Spinal cord (tissue), 10 donors: ENCODE data around the gene GABRG3. TPM values are rescaled to one million over a fixed set of nuclear protein-coding genes. Genes with fewer than 3 reads are reported as not detected.

Experiments used
- DNase-seq, 6 donors: peaks; one replicate each; pipeline versions ENCODE4 v3.0.0 to v3.0.0-alpha.2; 2013 to 2015; ENCODE audit warnings: low spot score in 6 of 6, low read depth in 4 of 6
- H3K27ac ChIP-seq: one replicate; pipeline ENCODE4 v1.5.1; 2013; ENCODE audit warnings: low read depth, low read length, control low read depth
- H3K27me3 ChIP-seq: one replicate; pipeline ENCODE4 v1.6.1; 2013; ENCODE audit warnings: low read length; ENCODE audit not compliant: control insufficient read depth, insufficient read depth
- H3K36me3 ChIP-seq: one replicate; pipeline ENCODE4 v1.6.1; 2013; ENCODE audit warnings: low read length; ENCODE audit not compliant: control insufficient read depth, insufficient read depth
- H3K4me1 ChIP-seq: one replicate; pipeline ENCODE4 v1.6.1; 2013; ENCODE audit warnings: low read length; ENCODE audit not compliant: control insufficient read depth, insufficient read depth
- H3K4me3 ChIP-seq: one replicate; pipeline ENCODE4 v1.5.1; 2013; ENCODE audit warnings: low read depth, low read length, control low read depth
- H3K9me3 ChIP-seq: one replicate; pipeline ENCODE4 v1.6.1; 2013; ENCODE audit warnings: low read length; ENCODE audit not compliant: control insufficient read depth, insufficient read depth
- WGBS: methylation state at CpG from one replicate; pipeline ENCODE4 v1.1.5; 2013; ENCODE audit warnings: missing lambda C conversion rate; ENCODE audit not compliant: insufficient coverage; 5-methylcytosine and 5-hydroxymethylcytosine counted together
- polyA plus RNA-seq, 2 donors: library from polyadenylated mRNA; unstranded; fragments of 120-200 nt; gene quantifications; one replicate each; pipeline ENCODE4 v1.2.1, GENCODE V29; 2013; ENCODE audit not compliant: insufficient read length in 2 of 2
- total RNA-seq, 2 donors: library from RNA; depleted of rRNA in 1 of 2; stranded (reverse); fragments of 120-200 nt in 1 of 2; fragments of >200 nt in 1 of 2; gene quantifications; one replicate each; pipeline versions ENCODE4 v1.2.3 to v1.2.4, GENCODE V29; 2013 to 2014
- donor health status: healthy.

The GABRG3 gene
- total and polyA plus RNA-seq, 4 donors = 5.7 to 23.7 (median 10.4) TPM

- DNase-seq = peak in 1 of 6 donors; percentile 88
- 86% methylated on average over 10 of the region's 14 CpGs for whole genome bisulfite sequencing
- no peaks in the 10 kb centered on the region for H3K9me3 ChIP-seq
- no peak overlapping the region for H3K27ac ChIP-seq
- no peak overlapping the region for H3K4me3 ChIP-seq
- H3K27me3 ChIP-seq = no peaks in the 10 kb centered on the region
- peaks cover 7% of the 10 kb centered on the region for H3K4me1 ChIP-seq
- no peaks in the 10 kb centered on the region for H3K36me3 ChIP-seq
Observed at GRCh38 chr15:27458345-27459084, 487.5 kb downstream of the GABRG3 start.

- Histone ChIP-seq H3K9me3 (no peaks in the 10 kb centered on the region), H3K4me3 (no peak overlapping the region), H3K27me3 (no peaks in the 10 kb centered on the region), H3K27ac (no peak overlapping the region), H3K36me3 (no peaks in the 10 kb centered on the region), H3K4me1 (peaks cover 7% of the 10 kb centered on the region)
- WGBS = 100% methylated on average over 1 of the region's 4 CpGs
- no peak for DNase-seq
Observed at GRCh38 chr15:27459836-27460235, 488.9 kb downstream of the GABRG3 start.

- H3K27me3 ChIP-seq = no peaks in the 10 kb centered on the region
- H3K4me3 ChIP-seq = no peak overlapping the region
Observed at GRCh38 chr15:27461181-27461580, 490.2 kb downstream of the GABRG3 start.

GRCh38 chr15:27463525-27464088 is 492.6 kb downstream of the GABRG3 start:
- Histone ChIP-seq H3K4me3 (no peak overlapping the region), H3K27ac (no peak overlapping the region), H3K4me1 (peaks cover 9% of the 10 kb centered on the region), H3K9me3 (no peaks in the 10 kb centered on the region), H3K27me3 (no peaks in the 10 kb centered on the region), H3K36me3 (no peaks in the 10 kb centered on the region)
- WGBS = 33% methylated on average over 2 of the region's 8 CpGs
- peak in 1 of 6 donors; percentile 44 for DNase-seq

More at GRCh38 chr15:27461181-27461580, 490.2 kb downstream of the GABRG3 start:
- DNase-seq = no peak
- Histone ChIP-seq H3K4me1 (peaks cover 11% of the 10 kb centered on the region), H3K36me3 (no peaks in the 10 kb centered on the region), H3K9me3 (no peaks in the 10 kb centered on the region), H3K27ac (no peak overlapping the region)
- 77% methylated on average over 5 of the region's 5 CpGs for WGBS

GRCh38 chr15:27464941-27465612 is 494.1 kb downstream of the GABRG3 start:
- WGBS = 76% methylated on average over 6 of the region's 10 CpGs
- Histone ChIP-seq H3K36me3 (no peaks in the 10 kb centered on the region), H3K4me3 (no peak overlapping the region), H3K27ac (no peak overlapping the region), H3K9me3 (no peaks in the 10 kb centered on the region), H3K4me1 (peaks cover 7% of the 10 kb centered on the region), H3K27me3 (no peaks in the 10 kb centered on the region)
- peak in 1 of 6 donors; percentile 57 for DNase-seq

- DNase-seq = no peak
- peaks cover 7% of the 10 kb centered on the region for H3K4me1 ChIP-seq
- no peak overlapping the region for H3K4me3 ChIP-seq
- 80% methylated on average over 1 of the region's 2 CpGs for WGBS
- H3K27me3 ChIP-seq = no peaks in the 10 kb centered on the region
- no peaks in the 10 kb centered on the region for H3K36me3 ChIP-seq
- no peak overlapping the region for H3K27ac ChIP-seq
- H3K9me3 ChIP-seq = no peaks in the 10 kb centered on the region
Observed at GRCh38 chr15:27466758-27467157, 495.8 kb downstream of the GABRG3 start.

- Histone ChIP-seq H3K4me1 (peaks cover 7% of the 10 kb centered on the region), H3K36me3 (no peaks in the 10 kb centered on the region), H3K9me3 (no peaks in the 10 kb centered on the region), H3K27me3 (no peaks in the 10 kb centered on the region), H3K27ac (no peak overlapping the region), H3K4me3 (no peak overlapping the region)
- 94% methylated on average over 2 of the region's 3 CpGs for WGBS
- no peak for DNase-seq
Observed at GRCh38 chr15:27468151-27468591, 497.2 kb downstream of the GABRG3 start.

GRCh38 chr15:27473845-27474244 is 502.9 kb downstream of the GABRG3 start:
- H3K36me3 ChIP-seq = no peaks in the 10 kb centered on the region
- no peak overlapping the region for H3K4me3 ChIP-seq
- no peaks in the 10 kb centered on the region for H3K27me3 ChIP-seq
- H3K9me3 ChIP-seq = no peaks in the 10 kb centered on the region
- DNase-seq = no peak
- no peaks in the 10 kb centered on the region for H3K4me1 ChIP-seq
- WGBS = no CpG with 5 or more reads among the region's 1 CpG
- no peak overlapping the region for H3K27ac ChIP-seq

- H3K4me1 ChIP-seq = peaks cover 8% of the 10 kb centered on the region
- 99% methylated on average over 4 of the region's 4 CpGs for WGBS
- no peak overlapping the region for H3K4me3 ChIP-seq
- no peaks in the 10 kb centered on the region for H3K36me3 ChIP-seq
- H3K27ac ChIP-seq = no peak overlapping the region
- no peak for DNase-seq
- H3K9me3 ChIP-seq = no peaks in the 10 kb centered on the region
- no peaks in the 10 kb centered on the region for H3K27me3 ChIP-seq
Observed at GRCh38 chr15:27475395-27475794, 504.4 kb downstream of the GABRG3 start.
